Epithelial cell of esophagus (primary cell): ENCODE data around the gene ACCS.

Experiments used
- DNase-seq: peaks from one replicate; pipeline ENCODE4 v3.0.0; 2010; ENCODE audit warnings: low read depth
- H3K4me3 ChIP-seq: 2 replicates; pipeline ENCODE4 v1.5.1; 2011; ENCODE audit warnings: mild to moderate bottlenecking, low read length, control low read depth
- TF ChIP-seq, protein P1 (sequence below): IDR thresholded peaks from 2 replicates; pipeline ENCODE4 v1.5.1; 2011; ENCODE audit warnings: low read depth, mild to moderate bottlenecking, low read length, control low read depth, inconsistent platforms; ENCODE audit not compliant: insufficient read depth; ENCODE audit errors: missing control alignments

ACCS gene

DNA sequence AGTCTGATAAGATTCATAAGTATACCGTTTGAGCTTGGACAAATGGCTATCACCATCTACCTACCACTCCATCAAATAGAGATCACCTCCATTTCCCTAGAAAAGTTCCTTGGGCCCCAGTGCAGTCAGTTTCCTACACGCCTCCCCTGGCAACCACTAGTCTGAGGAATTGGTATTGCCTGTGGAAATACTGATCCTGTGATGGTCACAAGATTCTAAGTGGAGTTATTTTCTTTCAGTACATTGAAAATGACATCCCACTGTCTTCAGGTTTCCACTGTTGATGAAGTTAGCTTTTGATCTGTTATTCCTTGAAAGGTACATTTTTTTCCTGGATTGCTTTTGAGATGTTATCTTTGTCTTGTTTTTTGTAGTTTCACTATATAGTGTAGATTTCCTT lies 22.9 kb upstream of the ACCS start:
- TF ChIP-seq, protein P1, sequence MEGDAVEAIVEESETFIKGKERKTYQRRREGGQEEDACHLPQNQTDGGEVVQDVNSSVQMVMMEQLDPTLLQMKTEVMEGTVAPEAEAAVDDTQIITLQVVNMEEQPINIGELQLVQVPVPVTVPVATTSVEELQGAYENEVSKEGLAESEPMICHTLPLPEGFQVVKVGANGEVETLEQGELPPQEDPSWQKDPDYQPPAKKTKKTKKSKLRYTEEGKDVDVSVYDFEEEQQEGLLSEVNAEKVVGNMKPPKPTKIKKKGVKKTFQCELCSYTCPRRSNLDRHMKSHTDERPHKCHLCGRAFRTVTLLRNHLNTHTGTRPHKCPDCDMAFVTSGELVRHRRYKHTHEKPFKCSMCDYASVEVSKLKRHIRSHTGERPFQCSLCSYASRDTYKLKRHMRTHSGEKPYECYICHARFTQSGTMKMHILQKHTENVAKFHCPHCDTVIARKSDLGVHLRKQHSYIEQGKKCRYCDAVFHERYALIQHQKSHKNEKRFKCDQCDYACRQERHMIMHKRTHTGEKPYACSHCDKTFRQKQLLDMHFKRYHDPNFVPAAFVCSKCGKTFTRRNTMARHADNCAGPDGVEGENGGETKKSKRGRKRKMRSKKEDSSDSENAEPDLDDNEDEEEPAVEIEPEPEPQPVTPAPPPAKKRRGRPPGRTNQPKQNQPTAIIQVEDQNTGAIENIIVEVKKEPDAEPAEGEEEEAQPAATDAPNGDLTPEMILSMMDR, result no peak
- no peak for DNase-seq
- H3K4me3 ChIP-seq, result no peak overlapping the region

DNA sequence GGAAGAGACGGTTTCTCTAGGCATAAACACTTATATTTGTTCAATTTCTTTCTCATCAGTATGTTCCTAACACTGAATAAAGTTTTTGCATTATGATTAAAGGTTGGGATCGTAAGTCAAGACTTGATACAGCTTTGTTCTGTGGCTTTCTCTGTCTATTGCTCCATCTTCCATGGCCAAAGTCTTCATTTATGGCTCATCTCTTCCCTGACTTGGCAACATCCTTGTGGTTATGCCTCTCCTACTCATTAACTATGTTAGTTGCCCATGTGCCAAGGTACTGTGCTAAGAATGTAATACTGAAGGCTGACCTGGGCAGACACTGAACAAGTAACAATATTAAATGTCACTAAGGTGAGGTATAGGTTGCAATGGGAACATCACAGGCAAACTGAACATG lies 19.9 kb upstream of the ACCS start:
- H3K4me3 ChIP-seq, result no peak overlapping the region
- TF ChIP-seq, protein P1, result no peak
- no peak for DNase-seq

DNA sequence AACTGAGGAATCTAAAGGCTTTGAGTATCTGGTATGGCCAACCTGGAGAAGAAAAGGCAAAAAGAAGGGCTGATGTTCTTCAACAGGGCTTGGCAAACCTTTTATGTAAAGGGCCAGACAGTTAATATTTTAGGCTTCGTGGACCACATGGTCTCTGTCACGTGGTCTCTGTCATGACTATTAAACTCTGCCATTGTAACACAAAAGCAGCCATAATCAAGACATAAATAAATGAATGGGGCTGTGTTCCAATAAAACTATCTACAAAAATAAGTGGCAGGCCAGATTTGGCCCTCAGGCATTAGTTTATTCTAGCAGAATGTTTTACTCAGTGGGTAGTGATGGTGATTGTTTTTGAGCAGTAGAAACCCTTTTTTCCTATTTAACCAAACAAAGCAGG lies 18.8 kb upstream of the ACCS start:
- DNase-seq, result no peak
- TF ChIP-seq, protein P1, result no peak

DNA sequence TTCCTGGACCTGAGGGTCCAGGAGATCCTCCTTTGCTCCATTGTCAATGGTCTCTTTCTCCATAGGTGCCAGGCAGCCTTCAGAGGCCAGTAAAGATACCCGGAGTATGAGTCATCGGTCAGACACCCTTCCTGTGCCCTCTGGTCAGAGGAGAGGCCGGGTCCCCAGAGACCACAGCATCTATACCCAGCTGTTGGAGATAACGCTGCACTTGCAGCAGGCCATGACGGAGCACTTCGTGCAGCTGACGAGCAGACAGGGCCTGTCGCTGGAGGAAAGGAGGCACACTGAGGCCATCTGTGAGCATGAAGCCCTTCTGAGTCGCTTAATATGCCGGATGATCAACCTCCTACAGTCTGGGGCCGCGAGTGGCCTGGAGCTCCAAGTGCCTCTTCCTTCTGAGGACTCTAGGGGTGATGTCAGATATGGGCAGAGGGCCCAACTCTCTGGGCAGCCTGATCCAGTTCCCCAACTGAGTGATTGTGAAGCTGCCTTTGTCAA lies 18.1 kb upstream of the ACCS start, which contains the start of gene ACCSL:
Gene ACCSL, plus strand, starts transcription at position 51 of the 501 bp plus-strand sequence. Its CDS starts 56 bp downstream, at position 107.
- H3K4me3 ChIP-seq, result no peak within 1 kb of the TSS
- DNase-seq, result no peak
- TF ChIP-seq, protein P1, result no peak

More for the DNA sequence above, 18.8 kb upstream of the ACCS start:
- H3K4me3 ChIP-seq, result no peak overlapping the region

DNA sequence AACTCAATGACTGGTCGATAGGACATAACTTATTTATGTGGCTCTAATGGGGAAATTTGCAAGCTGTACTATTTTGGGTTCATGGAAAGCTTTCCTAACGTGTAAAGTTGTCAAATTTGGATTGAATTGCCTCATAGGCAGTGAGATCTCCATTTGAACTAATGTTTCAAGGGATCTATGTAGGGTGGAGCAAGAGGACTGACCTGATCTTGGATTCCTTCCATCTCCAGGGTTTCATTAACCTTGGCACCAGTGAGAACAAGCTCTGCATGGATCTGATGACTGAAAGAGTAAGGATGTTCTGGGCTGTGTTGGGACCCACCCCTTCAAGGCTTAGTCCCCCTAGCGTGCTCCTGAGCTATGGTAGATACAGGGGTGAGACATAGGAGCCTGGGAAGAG lies 16.2 kb upstream of the ACCS start:
- H3K4me3 ChIP-seq, result no peak overlapping the region
- TF ChIP-seq, protein P1, result no peak

DNA sequence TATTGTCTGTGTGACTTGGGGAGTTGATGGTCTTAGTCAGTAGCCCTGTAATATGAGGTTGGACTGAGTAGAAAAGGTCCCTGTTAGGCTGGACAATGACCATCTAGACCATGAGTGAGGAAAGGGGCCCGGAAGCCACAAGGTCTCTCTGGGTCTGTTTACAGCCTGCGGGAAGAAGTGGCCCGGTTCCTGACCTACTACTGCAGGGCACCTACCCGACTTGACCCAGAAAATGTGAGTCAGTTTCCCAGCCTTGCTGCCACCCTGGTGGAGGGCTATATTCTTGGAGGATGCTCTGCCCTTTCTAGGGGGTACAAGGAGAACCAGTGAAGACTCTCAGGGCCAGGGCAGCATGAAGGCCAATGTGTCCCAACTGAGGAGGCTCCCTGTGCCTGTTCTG lies 14.9 kb upstream of the ACCS start:
- no peak for DNase-seq
- no peak overlapping the region for H3K4me3 ChIP-seq
- TF ChIP-seq, protein P1, result no peak

More for the DNA sequence above, 16.2 kb upstream of the ACCS start:
- no peak for DNase-seq

DNA sequence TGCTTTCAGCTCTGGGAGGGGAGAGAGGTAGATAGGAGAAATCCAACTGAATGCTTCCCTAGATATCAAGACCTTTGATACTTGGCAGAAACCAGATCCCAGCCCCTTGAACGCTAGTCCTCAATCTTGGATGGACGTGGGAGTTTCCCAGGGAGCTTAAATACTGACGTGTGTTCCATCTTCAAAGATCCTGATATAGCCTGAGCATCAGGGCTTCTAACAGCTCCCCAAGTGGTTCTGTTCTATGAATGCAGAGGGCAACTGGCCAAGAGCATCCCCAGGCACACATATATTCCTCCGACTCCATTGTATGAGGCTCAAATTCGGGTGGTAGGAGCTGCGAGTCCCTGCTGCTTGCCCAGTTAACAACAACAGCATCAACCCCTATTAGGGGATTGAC lies 8.7 kb upstream of the ACCS start:
- no peak overlapping the region for H3K4me3 ChIP-seq
- DNase-seq, result no peak
- TF ChIP-seq, protein P1, result no peak
